ENCODE data around the gene CHAT.

Gene CHAT

GRCh38 chr10:49690698-49691356 lies 77.0 kb downstream of the CHAT start:
- no peak for DNase-seq

- no peak for DNase-seq
Measured at GRCh38 chr10:49691588-49691987, 77.8 kb downstream of the CHAT start.

GRCh38 chr10:49694466-49694865 lies 80.6 kb downstream of the CHAT start:
- no peak for DNase-seq

GRCh38 chr10:49696311-49696710 lies 82.5 kb downstream of the CHAT start:
- DNase-seq = no peak

GRCh38 chr10:49698679-49699078 lies 84.8 kb downstream of the CHAT start:
- no peak for DNase-seq

- DNase-seq = no peak
Measured at GRCh38 chr10:49700211-49700610, 86.4 kb downstream of the CHAT start.

GRCh38 chr10:49700997-49701396 lies 87.2 kb downstream of the CHAT start:
- no peak for DNase-seq

GRCh38 chr10:49707585-49707984 lies 93.7 kb downstream of the CHAT start:
- no peak for DNase-seq

- no peak for DNase-seq
Measured at GRCh38 chr10:49709934-49710333, 96.1 kb downstream of the CHAT start.

- no peak for DNase-seq
Measured at GRCh38 chr10:49710966-49711365, 97.1 kb downstream of the CHAT start.

- no peak for DNase-seq
Measured at GRCh38 chr10:49711481-49711880, 97.6 kb downstream of the CHAT start.

GRCh38 chr10:49713266-49713665 lies 99.4 kb downstream of the CHAT start:
- DNase-seq = no peak

All from suppressor macrophage treated with lipopolysaccharide for 4 hours (primary cell).